HCT116 (cell line): ENCODE data around the gene ZEB2. TPM values are rescaled to one million over a fixed set of nuclear protein-coding genes. Genes with fewer than 3 reads are reported as not detected.

Experiments used
- ATAC-seq: fragments of 200-7000 bp; cut with Tn5 transposase; 2 replicates; pipeline ENCODE4 v1.9.1; 2020; ENCODE audit warnings: mild to moderate bottlenecking, moderate library complexity
- BruUV-seq: library from RNA; stranded (reverse); fragments of 400-500 nt; replicated peaks from 2 replicates; lab custom pipeline; 2021; lab: Mats Ljungman, UMichigan
- CTCF ChIA-PET: fragments of 300-600 bp; sonication (Branson Sonifier 250); formaldehyde crosslinking; loops from one replicate; lab custom pipeline; 2021; ENCODE audit warnings: antibody characterized with exemption; lab: Charles Lee
- POLR2A ChIA-PET: fragments of 300-600, 350-600 bp; sonication (Branson Sonifier 250); formaldehyde crosslinking; loops from one replicate; lab custom pipeline; 2021; ENCODE audit warnings: antibody characterized with exemption; lab: Charles Lee
- RAD21 ChIA-PET, 2 experiments: fragments of 300-600 bp; sonication (Branson Sonifier 250); formaldehyde crosslinking; loops; one replicate each; lab custom pipeline; 2023; ENCODE audit warnings: low total read pairs in 2 of 2; ENCODE audit not compliant: uncharacterized antibody in 2 of 2, unreplicated experiment in 2 of 2, low non-redundant PET in 1 of 2; lab: Charles Lee
- DNase-seq: peaks from one replicate; pipeline ENCODE4 v3.0.0-alpha.2; 2010; ENCODE audit warnings: low read depth, low spot score
- H2AFZ ChIP-seq: fragments of 200-600 bp; shearing (Covaris generic), sonication (generic); 2 replicates; pipeline ENCODE4 v1.6.1; 2017; ENCODE audit warnings: low read depth, mixed run types, mixed read lengths, antibody characterized with exemption, low read length; ENCODE audit not compliant: poor library complexity, severe bottlenecking
- H3K27ac ChIP-seq: 2 replicates; pipeline ENCODE4 v1.5.1; 2012; ENCODE audit warnings: low read depth, low read length
- H3K27me3 ChIP-seq: fragments of 200-600 bp; sonication (generic); 2 replicates; pipeline ENCODE4 v1.6.1; 2016; ENCODE audit warnings: mixed run types, low read length, mixed read lengths; ENCODE audit not compliant: insufficient read depth
- H3K36me3 ChIP-seq, 2 experiments: fragments of 200-500 bp in 1 of 2; fragments of 200-600 bp in 1 of 2; sonication (Bioruptor generic) in 1 of 2; sonication (generic) in 1 of 2; 2 replicates each; pipeline versions ENCODE4 v1.5.1 to v1.6.1; 2014 to 2016; ENCODE audit warnings: low read length in 2 of 2, inconsistent platforms in 1 of 2, mixed read lengths in 1 of 2, mixed run types in 1 of 2; ENCODE audit not compliant: insufficient read depth in 2 of 2, control insufficient read depth in 1 of 2
- H3K4me1 ChIP-seq, 2 experiments: fragments of 200-600 bp in 1 of 2; sonication (generic) in 1 of 2; 2 replicates each; pipeline versions ENCODE4 v1.5.1 to v1.6.1; 2012 to 2017; ENCODE audit warnings: low read length in 2 of 2, inconsistent platforms in 1 of 2, mild to moderate bottlenecking in 1 of 2, mixed read lengths in 1 of 2, mixed run types in 1 of 2, moderate library complexity in 1 of 2; ENCODE audit not compliant: insufficient read depth in 2 of 2, control insufficient read depth in 1 of 2
- H3K4me2 ChIP-seq: fragments of 200-600 bp; sonication (generic); 2 replicates; pipeline ENCODE4 v1.6.1; 2017; ENCODE audit warnings: mixed run types, low read length, mixed read lengths
- H3K4me3 ChIP-seq, 2 experiments: fragments of 200-600 bp in 1 of 2; sonication (generic) in 1 of 2; replicated peaks in 1 of 2; 2 replicates each; pipeline ENCODE4 v1.5.1; 2011 to 2016; ENCODE audit warnings: low read length in 2 of 2, control low read depth in 1 of 2, low read depth in 1 of 2, mild to moderate bottlenecking in 1 of 2, mixed read lengths in 1 of 2, mixed run types in 1 of 2
- H3K79me2 ChIP-seq: fragments of 200-600 bp; sonication (generic); 2 replicates; pipeline ENCODE4 v1.6.1; 2017; ENCODE audit warnings: mild to moderate bottlenecking, mixed run types, low read length, moderate library complexity, mixed read lengths; ENCODE audit not compliant: insufficient read depth
- H3K9ac ChIP-seq: fragments of 200-600 bp; sonication (generic); 2 replicates; pipeline ENCODE4 v1.6.1; 2016; ENCODE audit warnings: low read length, mixed read lengths
- H3K9me2 ChIP-seq: fragments of 200-600 bp; sonication (generic), shearing (Covaris generic); 2 replicates; pipeline ENCODE4 v1.6.1; 2017; ENCODE audit warnings: mixed run types, mild to moderate bottlenecking, moderate library complexity; ENCODE audit not compliant: insufficient read depth
- H3K9me3 ChIP-seq, 2 experiments: fragments of 200-500 bp in 1 of 2; fragments of 200-600 bp in 1 of 2; sonication (Bioruptor generic) in 1 of 2; sonication (generic) in 1 of 2; 2 replicates each; pipeline ENCODE4 v1.6.1; 2014 to 2017; ENCODE audit warnings: low read length in 2 of 2, mixed read lengths in 2 of 2, inconsistent platforms in 1 of 2, low read depth in 1 of 2, mild to moderate bottlenecking in 1 of 2, mixed run types in 1 of 2, moderate library complexity in 1 of 2; ENCODE audit not compliant: control insufficient read depth in 1 of 2, insufficient read depth in 1 of 2
- H4K20me1 ChIP-seq: fragments of 200-600 bp; sonication (generic), shearing (Covaris generic); 2 replicates; pipeline ENCODE4 v1.6.1; 2017; ENCODE audit warnings: mixed run types, mild to moderate bottlenecking, moderate library complexity; ENCODE audit not compliant: insufficient read depth
- JUND ChIP-seq: IDR thresholded peaks from 2 replicates; pipeline ENCODE4 v1.6.1; 2012
- POLR2AphosphoS5 ChIP-seq: IDR thresholded peaks from 2 replicates; pipeline ENCODE4 v1.6.1; 2011; ENCODE audit warnings: mild to moderate bottlenecking, low read depth, low read length, moderate library complexity
- SP1 ChIP-seq: IDR thresholded peaks from 2 replicates; pipeline ENCODE4 v1.6.1; 2012; ENCODE audit warnings: low read depth
- intact Hi-C: fragments of 100-400 bp; cut with micrococcal nuclease; formaldehyde crosslinking; loops from 2 replicates; pipeline ENCODE4 v1.10.0; 2022
- total RNA-seq: library from RNA; stranded (reverse); gene quantifications from one replicate; pipeline ENCODE4 v1.2.1, GENCODE V29; 2021; ENCODE audit not compliant: unreplicated experiment
- TF ChIP-seq, protein P1 (sequence below): IDR thresholded peaks from 2 replicates; pipeline ENCODE4 v1.6.1; 2012; ENCODE audit warnings: low read depth

ZEB2 gene
- total RNA-seq, 1 experiment from 2014 or later: 0.81 TPM

DNA sequence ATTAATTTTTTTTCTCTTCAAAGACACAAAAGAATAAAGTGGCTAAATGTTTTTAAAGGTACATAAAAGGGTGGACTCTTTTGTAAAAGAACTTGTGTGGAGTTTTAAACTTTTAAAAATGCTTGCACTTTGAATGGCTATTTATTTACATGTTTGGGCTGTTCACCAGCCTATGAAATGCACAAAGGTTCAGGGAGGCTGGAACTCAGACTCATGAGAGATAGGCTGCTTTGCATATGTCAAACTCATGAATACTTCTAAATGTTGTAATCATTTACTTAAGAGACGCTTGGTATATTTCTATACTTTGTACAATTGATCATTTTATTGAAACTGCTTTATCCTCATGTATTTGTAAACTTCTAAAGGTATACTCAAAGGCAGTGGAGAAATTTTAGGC lies 79.9 kb downstream of the ZEB2 start (continued):
- TF ChIP-seq, protein P1, sequence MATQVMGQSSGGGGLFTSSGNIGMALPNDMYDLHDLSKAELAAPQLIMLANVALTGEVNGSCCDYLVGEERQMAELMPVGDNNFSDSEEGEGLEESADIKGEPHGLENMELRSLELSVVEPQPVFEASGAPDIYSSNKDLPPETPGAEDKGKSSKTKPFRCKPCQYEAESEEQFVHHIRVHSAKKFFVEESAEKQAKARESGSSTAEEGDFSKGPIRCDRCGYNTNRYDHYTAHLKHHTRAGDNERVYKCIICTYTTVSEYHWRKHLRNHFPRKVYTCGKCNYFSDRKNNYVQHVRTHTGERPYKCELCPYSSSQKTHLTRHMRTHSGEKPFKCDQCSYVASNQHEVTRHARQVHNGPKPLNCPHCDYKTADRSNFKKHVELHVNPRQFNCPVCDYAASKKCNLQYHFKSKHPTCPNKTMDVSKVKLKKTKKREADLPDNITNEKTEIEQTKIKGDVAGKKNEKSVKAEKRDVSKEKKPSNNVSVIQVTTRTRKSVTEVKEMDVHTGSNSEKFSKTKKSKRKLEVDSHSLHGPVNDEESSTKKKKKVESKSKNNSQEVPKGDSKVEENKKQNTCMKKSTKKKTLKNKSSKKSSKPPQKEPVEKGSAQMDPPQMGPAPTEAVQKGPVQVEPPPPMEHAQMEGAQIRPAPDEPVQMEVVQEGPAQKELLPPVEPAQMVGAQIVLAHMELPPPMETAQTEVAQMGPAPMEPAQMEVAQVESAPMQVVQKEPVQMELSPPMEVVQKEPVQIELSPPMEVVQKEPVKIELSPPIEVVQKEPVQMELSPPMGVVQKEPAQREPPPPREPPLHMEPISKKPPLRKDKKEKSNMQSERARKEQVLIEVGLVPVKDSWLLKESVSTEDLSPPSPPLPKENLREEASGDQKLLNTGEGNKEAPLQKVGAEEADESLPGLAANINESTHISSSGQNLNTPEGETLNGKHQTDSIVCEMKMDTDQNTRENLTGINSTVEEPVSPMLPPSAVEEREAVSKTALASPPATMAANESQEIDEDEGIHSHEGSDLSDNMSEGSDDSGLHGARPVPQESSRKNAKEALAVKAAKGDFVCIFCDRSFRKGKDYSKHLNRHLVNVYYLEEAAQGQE: no peak
- TF ChIP-seq JUND: no peak

DNA sequence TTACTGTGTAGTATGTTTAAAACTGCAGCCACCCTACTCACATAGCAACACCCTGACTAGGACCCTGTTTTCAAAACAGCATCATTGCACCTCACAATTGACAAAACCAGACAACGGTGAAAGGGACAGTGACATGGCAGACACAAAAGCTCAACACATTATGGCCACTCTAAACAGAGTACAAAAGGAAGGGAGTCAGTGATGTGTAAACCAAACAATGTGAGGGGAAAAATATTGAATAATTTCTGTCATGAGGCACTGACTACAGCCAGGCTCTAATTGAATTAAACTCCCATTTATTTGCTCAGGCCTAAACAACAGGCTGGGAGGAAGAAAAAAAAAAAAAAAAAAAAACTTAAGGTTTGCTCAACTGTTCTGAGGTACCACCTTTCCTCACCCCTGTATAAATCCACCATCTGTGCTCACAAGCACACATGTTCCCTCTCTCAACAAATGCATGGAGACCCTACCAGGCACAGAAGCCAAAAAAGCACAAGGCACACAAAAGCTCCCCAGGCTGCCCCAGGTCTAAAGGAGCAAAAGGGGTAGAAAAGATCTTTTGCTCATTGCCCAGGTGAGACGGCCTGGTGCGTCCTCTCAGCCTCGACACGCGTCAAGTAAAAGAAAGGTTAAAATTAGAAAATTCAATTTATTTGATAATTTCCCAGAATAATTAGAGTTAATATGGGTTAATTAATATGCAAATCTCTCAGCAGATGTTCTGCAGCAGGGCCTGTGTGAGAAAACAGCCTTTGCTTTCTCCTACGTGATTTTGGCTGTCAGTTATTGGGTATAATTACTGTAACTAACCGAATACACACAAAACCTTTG lies 80.9 kb downstream of the ZEB2 start:
- no TSS peak for BruUV-seq
- ATAC-seq: no peak
- no peak overlapping the region for H2AFZ ChIP-seq
- no peak overlapping the region for H3K9ac ChIP-seq
- no peak for TF ChIP-seq POLR2AphosphoS5
- TF ChIP-seq SP1: no peak
- no peaks in the 10 kb centered on the region for H3K4me1 ChIP-seq
- CTCF ChIA-PET: interaction anchor here (0.6 to 1.9 kb wide), 2 partner anchors 10 to 62 kb away, joined by 3 to 7 read pairs; no protein-coding TSS in a partner anchor
- no peak overlapping the region for H3K27ac ChIP-seq
- no peaks in the 10 kb centered on the region for H3K79me2 ChIP-seq
- intact Hi-C loops: no loop called here
- RAD21 ChIA-PET: no interaction called here
- H3K4me3 ChIP-seq: no peak overlapping the region
- no peak overlapping the region for H3K4me2 ChIP-seq
- H4K20me1 ChIP-seq: no peaks in the 10 kb centered on the region
- no peaks in the 10 kb centered on the region for H3K36me3 ChIP-seq
- no peaks in the 10 kb centered on the region for H3K9me2 ChIP-seq
- no peaks in the 10 kb centered on the region for H3K9me3 ChIP-seq
- no peaks in the 10 kb centered on the region for H3K27me3 ChIP-seq
- DNase-seq: no peak
- POLR2A ChIA-PET: no interaction called here
